ENCODE data around the gene GATB.

The GATB gene

GRCh38 chr4:151717314-151717713 lies 43.5 kb downstream of the GATB start:
- no peak for TF ChIP-seq CTCF (IDR thresholded peaks at IDR 0.05)
- H3K4me3 ChIP-seq (ENCODE audit: low read depth in 1 of 2, low read length in 1 of 2): no peak overlapping the region

DNA sequence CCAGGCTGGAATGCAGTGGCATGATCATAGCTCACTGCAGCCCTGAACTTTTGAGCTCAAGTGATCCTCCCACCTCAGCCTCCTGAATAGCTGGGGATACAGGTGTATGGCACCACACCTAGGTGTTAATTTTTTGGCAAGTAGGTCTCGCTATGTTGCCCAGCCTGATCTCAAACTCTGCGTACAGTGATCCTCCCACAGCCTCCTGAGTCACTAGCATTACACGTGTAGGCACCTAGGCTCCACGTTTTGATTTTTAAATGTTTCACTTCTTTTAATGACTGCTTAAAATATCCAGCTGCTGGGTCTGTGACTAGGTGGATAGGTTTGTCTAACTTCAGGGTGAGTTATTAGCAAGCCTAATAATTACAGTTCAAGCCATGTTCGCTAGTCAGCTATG lies 44.5 kb downstream of the GATB start:
- no peak overlapping the region for H3K27ac ChIP-seq
- H3K4me3 ChIP-seq (ENCODE audit: low read depth in 1 of 2, low read length in 1 of 2): no peak overlapping the region
- H3K9me3 ChIP-seq: no peaks in the 10 kb centered on the region
- no peaks in the 10 kb centered on the region for H3K36me3 ChIP-seq
- no peak for TF ChIP-seq CTCF (IDR thresholded peaks at IDR 0.05)
- no peaks in the 10 kb centered on the region for H3K27me3 ChIP-seq
- H3K4me1 ChIP-seq (ENCODE audit: control insufficient read depth in 1 of 2, insufficient read depth in 1 of 2, low read depth in 1 of 2, low read length in 1 of 2): no peaks in the 10 kb centered on the region

More at GRCh38 chr4:151717314-151717713, 43.5 kb downstream of the GATB start:
- Histone ChIP-seq H3K4me1 (ENCODE audit: control insufficient read depth in 1 of 2, insufficient read depth in 1 of 2, low read depth in 1 of 2, low read length in 1 of 2) (no peaks in the 10 kb centered on the region), H3K27me3 (no peaks in the 10 kb centered on the region), H3K36me3 (no peaks in the 10 kb centered on the region), H3K27ac (no peak overlapping the region), H3K9me3 (no peaks in the 10 kb centered on the region)

GRCh38 chr4:151715881-151716280 lies 44.9 kb downstream of the GATB start:
- TF ChIP-seq CTCF (IDR thresholded peaks at IDR 0.05): no peak
- Histone ChIP-seq H3K4me3 (ENCODE audit: low read depth in 1 of 2, low read length in 1 of 2) (no peak overlapping the region), H3K36me3 (no peaks in the 10 kb centered on the region), H3K4me1 (ENCODE audit: control insufficient read depth in 1 of 2, insufficient read depth in 1 of 2, low read depth in 1 of 2, low read length in 1 of 2) (no peaks in the 10 kb centered on the region), H3K27ac (no peak overlapping the region), H3K9me3 (no peaks in the 10 kb centered on the region), H3K27me3 (no peaks in the 10 kb centered on the region)

GRCh38 chr4:151712777-151713176 lies 48.0 kb downstream of the GATB start:
- H3K9me3 ChIP-seq: no peaks in the 10 kb centered on the region

DNA sequence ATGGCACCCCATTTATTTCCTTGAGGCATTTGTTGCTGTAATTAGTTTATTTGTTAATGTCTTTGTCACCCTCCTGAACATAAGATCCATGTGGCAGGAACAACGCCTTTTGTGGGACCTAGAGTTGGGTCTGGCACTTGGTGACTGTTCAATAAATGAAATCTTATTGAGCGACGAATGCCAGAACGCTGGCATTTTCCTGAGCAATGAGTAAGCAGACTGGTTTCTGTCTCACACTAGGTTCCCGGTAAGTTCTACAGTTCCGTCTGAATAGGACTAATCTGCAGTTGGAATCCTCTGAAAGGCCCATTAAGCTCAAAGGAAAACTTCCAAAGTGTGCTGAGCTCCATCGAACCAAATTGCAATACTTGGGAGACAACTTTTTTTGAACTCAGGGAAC lies 49.2 kb downstream of the GATB start:
- TF ChIP-seq CTCF (IDR thresholded peaks at IDR 0.05): no peak
- H3K9me3 ChIP-seq: no peaks in the 10 kb centered on the region
- H3K4me3 ChIP-seq (ENCODE audit: low read depth in 1 of 2, low read length in 1 of 2): no peak overlapping the region
- no peaks in the 10 kb centered on the region for H3K27me3 ChIP-seq
- no peaks in the 10 kb centered on the region for H3K36me3 ChIP-seq
- no peak overlapping the region for H3K27ac ChIP-seq
- no peaks in the 10 kb centered on the region for H3K4me1 ChIP-seq (ENCODE audit: control insufficient read depth in 1 of 2, insufficient read depth in 1 of 2, low read depth in 1 of 2, low read length in 1 of 2)

More at GRCh38 chr4:151712777-151713176, 48.0 kb downstream of the GATB start:
- no peak overlapping the region for H3K27ac ChIP-seq
- H3K4me1 ChIP-seq (ENCODE audit: control insufficient read depth in 1 of 2, insufficient read depth in 1 of 2, low read depth in 1 of 2, low read length in 1 of 2): no peaks in the 10 kb centered on the region
- no peak overlapping the region for H3K4me3 ChIP-seq (ENCODE audit: low read depth in 1 of 2, low read length in 1 of 2)
- no peaks in the 10 kb centered on the region for H3K27me3 ChIP-seq
- TF ChIP-seq CTCF (IDR thresholded peaks at IDR 0.05): no peak
- no peaks in the 10 kb centered on the region for H3K36me3 ChIP-seq

DNA sequence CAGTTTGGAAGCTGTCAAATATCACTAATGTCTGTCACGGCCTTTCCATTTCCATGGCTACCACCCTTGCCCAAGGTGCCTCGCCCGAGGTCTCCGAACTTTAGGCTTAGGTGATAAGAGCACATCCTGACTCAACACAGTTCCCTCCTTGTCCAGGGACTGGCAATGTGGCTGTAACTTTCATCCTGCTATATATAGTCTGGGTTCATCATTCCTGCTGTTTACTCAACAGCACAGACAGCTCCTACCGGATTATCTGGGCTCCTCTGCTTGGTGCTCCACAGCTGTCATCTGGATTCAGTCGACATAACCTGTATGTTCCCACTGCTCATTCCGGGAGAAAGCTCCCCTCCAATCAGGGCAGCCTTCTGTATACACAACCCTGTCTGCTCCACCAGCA lies 51.2 kb downstream of the GATB start:
- Histone ChIP-seq H3K27me3 (no peaks in the 10 kb centered on the region), H3K36me3 (no peaks in the 10 kb centered on the region), H3K4me3 (ENCODE audit: low read depth in 1 of 2, low read length in 1 of 2) (no peak overlapping the region), H3K27ac (no peak overlapping the region), H3K4me1 (ENCODE audit: control insufficient read depth in 1 of 2, insufficient read depth in 1 of 2, low read depth in 1 of 2, low read length in 1 of 2) (no peaks in the 10 kb centered on the region), H3K9me3 (no peaks in the 10 kb centered on the region)
- TF ChIP-seq CTCF (IDR thresholded peaks at IDR 0.05): no peak

Measured in neutrophil (primary cell).